ENCODE results near the gene NHERF2.

Gene NHERF2

GRCh38 chr16:2028146-2028545 is 1.4 kb downstream of the NHERF2 start:
- no peak for TF ChIP-seq CTCF (conservative IDR thresholded peaks at IDR 0.05; ENCODE audit: control insufficient read depth, insufficient read depth, low read depth, low read length)
- no peak overlapping the region for H3K4me3 ChIP-seq (ENCODE audit: control insufficient read depth, low read depth, low read length)
- no peak for DNase-seq (ENCODE audit: low read depth)

GRCh38 chr16:2028620-2029220 is 2.0 kb downstream of the NHERF2 start:
- no peak for TF ChIP-seq CTCF (conservative IDR thresholded peaks at IDR 0.05; ENCODE audit: control insufficient read depth, insufficient read depth, low read depth, low read length)
- DNase-seq (ENCODE audit: low read depth) = no peak
- H3K4me3 ChIP-seq (ENCODE audit: control insufficient read depth, low read depth, low read length) = no peak overlapping the region

GRCh38 chr16:2029350-2029749 is 2.6 kb downstream of the NHERF2 start:
- DNase-seq (ENCODE audit: low read depth) = no peak
- no peak overlapping the region for H3K4me3 ChIP-seq (ENCODE audit: control insufficient read depth, low read depth, low read length)
- no peak for TF ChIP-seq CTCF (conservative IDR thresholded peaks at IDR 0.05; ENCODE audit: control insufficient read depth, insufficient read depth, low read depth, low read length)

GRCh38 chr16:2030036-2030435 is 3.3 kb downstream of the NHERF2 start:
- DNase-seq (ENCODE audit: low read depth) = no peak
- no peak overlapping the region for H3K4me3 ChIP-seq (ENCODE audit: control insufficient read depth, low read depth, low read length)
- TF ChIP-seq CTCF (conservative IDR thresholded peaks at IDR 0.05; ENCODE audit: control insufficient read depth, insufficient read depth, low read depth, low read length) = no peak

GRCh38 chr16:2031081-2031577 is 4.4 kb downstream of the NHERF2 start:
- H3K4me3 ChIP-seq (ENCODE audit: control insufficient read depth, low read depth, low read length) = no peak overlapping the region
- no peak for TF ChIP-seq CTCF (conservative IDR thresholded peaks at IDR 0.05; ENCODE audit: control insufficient read depth, insufficient read depth, low read depth, low read length)
- DNase-seq (ENCODE audit: low read depth) = no peak

- TF ChIP-seq CTCF (conservative IDR thresholded peaks at IDR 0.05; ENCODE audit: control insufficient read depth, insufficient read depth, low read depth, low read length) = no peak
- no peak overlapping the region for H3K4me3 ChIP-seq (ENCODE audit: control insufficient read depth, low read depth, low read length)
Measured at GRCh38 chr16:2032285-2033056, 5.8 kb downstream of the NHERF2 start.

More at GRCh38 chr16:2032285-2033056, 5.8 kb downstream of the NHERF2 start:
- peak; percentile 26 for DNase-seq (ENCODE audit: low read depth)
